Measurements from ENCODE around the gene DNASE2.

- TF ChIP-seq CTCF (conservative IDR thresholded peaks at IDR 0.05 in 1 of 2, IDR thresholded peaks at IDR 0.05 in 1 of 2; ENCODE audit: low read depth in 1 of 2, low read length in 2 of 2), result no peak
- TF ChIP-seq EZH2 (IDR thresholded peaks at IDR 0.05; ENCODE audit: low read length, missing control alignments), result no peak
Observed at GRCh38 chr19:12868540-12869112, 12.6 kb downstream of the DNASE2 start.
